PC-9 (cell line): Measurements from ENCODE around the gene NBDY. TPM values are rescaled to one million over a fixed set of nuclear protein-coding genes. Genes with fewer than 3 reads are reported as not detected.

Experiments used
- BruUV-seq: library from RNA; stranded (reverse); fragments of 400-500 nt; replicated peaks from 2 replicates; lab custom pipeline; 2021; lab: Mats Ljungman, UMichigan
- CTCF ChIA-PET: fragments of 300-600 bp; sonication (Branson Sonifier 250); formaldehyde crosslinking; loops from one replicate; lab custom pipeline; 2022; ENCODE audit warnings: antibody characterized with exemption; lab: Charles Lee
- POLR2A ChIA-PET: fragments of 300-600 bp; sonication (Branson Sonifier 250); formaldehyde crosslinking; loops from one replicate; lab custom pipeline; 2022; ENCODE audit warnings: antibody characterized with exemption; ENCODE audit not compliant: unreplicated experiment; lab: Charles Lee
- DNase-seq, 2 experiments: peaks; one replicate each; pipeline versions ENCODE4 v3.0.0 to v3.0.0-alpha.2; 2015 to 2022; ENCODE audit warnings: mixed read lengths in 1 of 2
- H2AFZ ChIP-seq: fragments of 200-600 bp; sonication (generic); 2 replicates; pipeline ENCODE4 v1.8.1; 2017; ENCODE audit warnings: antibody characterized with exemption
- H3F3A ChIP-seq: fragments of 200-600 bp; sonication (generic); 2 replicates; pipeline ENCODE4 v1.8.1; 2017; ENCODE audit warnings: antibody characterized with exemption, mild to moderate bottlenecking, low read depth; ENCODE audit not compliant: insufficient read depth
- H3K27ac ChIP-seq: fragments of 200-600 bp; sonication (generic); 2 replicates; pipeline ENCODE4 v1.6.1; 2016; ENCODE audit warnings: mixed run types
- H3K27me3 ChIP-seq: fragments of 200-600 bp; sonication (generic); 2 replicates; pipeline ENCODE4 v1.6.1; 2016; ENCODE audit warnings: low read depth, mixed run types; ENCODE audit not compliant: insufficient read depth
- H3K36me3 ChIP-seq: fragments of 200-600 bp; sonication (generic); 2 replicates; pipeline ENCODE4 v1.6.1; 2016; ENCODE audit warnings: low read depth, mixed run types
- H3K4me1 ChIP-seq: fragments of 200-600 bp; sonication (generic); replicated peaks from 2 replicates; pipeline ENCODE4 v1.6.1; 2016; ENCODE audit warnings: mixed run types; ENCODE audit not compliant: insufficient read depth
- H3K4me2 ChIP-seq: fragments of 200-600 bp; sonication (generic); 2 replicates; pipeline ENCODE4 v1.6.1; 2017; ENCODE audit warnings: mixed run types
- H3K4me3 ChIP-seq: fragments of 200-600 bp; sonication (generic); 2 replicates; pipeline ENCODE4 v1.6.1; 2016; ENCODE audit warnings: mixed run types
- H3K79me2 ChIP-seq: fragments of 200-600 bp; sonication (generic); 2 replicates; pipeline ENCODE4 v1.6.1; 2017; ENCODE audit warnings: low read depth, mixed run types
- H3K9me2 ChIP-seq: fragments of 200-600 bp; sonication (generic); 2 replicates; pipeline ENCODE4 v1.8.1; 2017; ENCODE audit warnings: mild to moderate bottlenecking; ENCODE audit not compliant: insufficient read depth
- H3K9me3 ChIP-seq: fragments of 200-600 bp; sonication (generic); 2 replicates; pipeline ENCODE4 v1.8.1; 2016; ENCODE audit warnings: low read depth; ENCODE audit not compliant: insufficient read depth
- H4K20me1 ChIP-seq: fragments of 200-600 bp; sonication (generic); 2 replicates; pipeline ENCODE4 v1.8.1; 2017; ENCODE audit not compliant: insufficient read depth
- EZH2 ChIP-seq: fragments of 200-600 bp; sonication (generic); IDR thresholded peaks from 2 replicates; pipeline ENCODE4 v1.8.0; 2017; ENCODE audit warnings: antibody characterized with exemption, low read depth
- intact Hi-C: fragments of 100-400 bp; cut with micrococcal nuclease; formaldehyde crosslinking; loops from one replicate; pipeline ENCODE4 v1.10.0; 2022; ENCODE audit not compliant: unreplicated experiment
- total RNA-seq: library from RNA; stranded (reverse); gene quantifications from 2 replicates; pipeline ENCODE4 v1.2.3, GENCODE V29; 2021
- TF ChIP-seq, protein P1 (sequence below): fragments of 200-600 bp; sonication (generic); conservative IDR thresholded peaks from 2 replicates; pipeline ENCODE4 v1.6.1; 2017; ENCODE audit warnings: mixed run types, antibody characterized with exemption, mild to moderate bottlenecking, moderate library complexity

The NBDY gene
- total RNA-seq, 1 experiment from 2014 or later: 76.6 TPM

DNA sequence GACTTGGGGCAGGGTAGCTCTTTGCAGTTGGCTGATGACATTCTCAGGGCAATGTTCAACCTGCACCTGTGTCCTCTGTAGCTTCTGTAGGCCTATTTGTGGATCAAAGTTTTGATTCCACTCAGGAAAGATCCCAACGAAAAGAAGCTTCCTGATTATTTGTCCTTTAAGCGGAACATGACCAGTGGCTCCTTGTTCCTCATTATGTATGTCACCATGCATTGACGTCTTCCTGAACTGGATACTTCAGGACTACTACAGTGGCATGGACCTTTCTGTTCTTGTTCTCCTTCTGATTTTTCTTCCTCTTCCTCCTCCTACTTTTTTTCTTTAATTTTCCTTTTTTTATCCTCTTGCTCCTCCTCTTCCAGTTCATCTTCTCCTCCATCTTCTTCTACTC lies 62.4 kb downstream of the NBDY start:
- H3K4me3 ChIP-seq: no peak overlapping the region
- H3K9me2 ChIP-seq: no peaks in the 10 kb centered on the region
- H3K4me2 ChIP-seq: no peak overlapping the region
- no peak for DNase-seq
- POLR2A ChIA-PET: no interaction called here
- no peaks in the 10 kb centered on the region for H4K20me1 ChIP-seq
- no peaks in the 10 kb centered on the region for H3K27me3 ChIP-seq
- intact Hi-C loops: no loop called here
- no TSS peak for BruUV-seq
- H3K27ac ChIP-seq: no peak overlapping the region
- no peaks in the 10 kb centered on the region for H3K79me2 ChIP-seq
- H3F3A ChIP-seq: no peaks in the 10 kb centered on the region
- no peak for TF ChIP-seq EZH2
- TF ChIP-seq, protein P1, sequence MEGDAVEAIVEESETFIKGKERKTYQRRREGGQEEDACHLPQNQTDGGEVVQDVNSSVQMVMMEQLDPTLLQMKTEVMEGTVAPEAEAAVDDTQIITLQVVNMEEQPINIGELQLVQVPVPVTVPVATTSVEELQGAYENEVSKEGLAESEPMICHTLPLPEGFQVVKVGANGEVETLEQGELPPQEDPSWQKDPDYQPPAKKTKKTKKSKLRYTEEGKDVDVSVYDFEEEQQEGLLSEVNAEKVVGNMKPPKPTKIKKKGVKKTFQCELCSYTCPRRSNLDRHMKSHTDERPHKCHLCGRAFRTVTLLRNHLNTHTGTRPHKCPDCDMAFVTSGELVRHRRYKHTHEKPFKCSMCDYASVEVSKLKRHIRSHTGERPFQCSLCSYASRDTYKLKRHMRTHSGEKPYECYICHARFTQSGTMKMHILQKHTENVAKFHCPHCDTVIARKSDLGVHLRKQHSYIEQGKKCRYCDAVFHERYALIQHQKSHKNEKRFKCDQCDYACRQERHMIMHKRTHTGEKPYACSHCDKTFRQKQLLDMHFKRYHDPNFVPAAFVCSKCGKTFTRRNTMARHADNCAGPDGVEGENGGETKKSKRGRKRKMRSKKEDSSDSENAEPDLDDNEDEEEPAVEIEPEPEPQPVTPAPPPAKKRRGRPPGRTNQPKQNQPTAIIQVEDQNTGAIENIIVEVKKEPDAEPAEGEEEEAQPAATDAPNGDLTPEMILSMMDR: no peak
- H2AFZ ChIP-seq: no peak overlapping the region
- no peaks in the 10 kb centered on the region for H3K36me3 ChIP-seq
- CTCF ChIA-PET: no interaction called here
- H3K9me3 ChIP-seq: no peaks in the 10 kb centered on the region
- no peaks in the 10 kb centered on the region for H3K4me1 ChIP-seq

DNA sequence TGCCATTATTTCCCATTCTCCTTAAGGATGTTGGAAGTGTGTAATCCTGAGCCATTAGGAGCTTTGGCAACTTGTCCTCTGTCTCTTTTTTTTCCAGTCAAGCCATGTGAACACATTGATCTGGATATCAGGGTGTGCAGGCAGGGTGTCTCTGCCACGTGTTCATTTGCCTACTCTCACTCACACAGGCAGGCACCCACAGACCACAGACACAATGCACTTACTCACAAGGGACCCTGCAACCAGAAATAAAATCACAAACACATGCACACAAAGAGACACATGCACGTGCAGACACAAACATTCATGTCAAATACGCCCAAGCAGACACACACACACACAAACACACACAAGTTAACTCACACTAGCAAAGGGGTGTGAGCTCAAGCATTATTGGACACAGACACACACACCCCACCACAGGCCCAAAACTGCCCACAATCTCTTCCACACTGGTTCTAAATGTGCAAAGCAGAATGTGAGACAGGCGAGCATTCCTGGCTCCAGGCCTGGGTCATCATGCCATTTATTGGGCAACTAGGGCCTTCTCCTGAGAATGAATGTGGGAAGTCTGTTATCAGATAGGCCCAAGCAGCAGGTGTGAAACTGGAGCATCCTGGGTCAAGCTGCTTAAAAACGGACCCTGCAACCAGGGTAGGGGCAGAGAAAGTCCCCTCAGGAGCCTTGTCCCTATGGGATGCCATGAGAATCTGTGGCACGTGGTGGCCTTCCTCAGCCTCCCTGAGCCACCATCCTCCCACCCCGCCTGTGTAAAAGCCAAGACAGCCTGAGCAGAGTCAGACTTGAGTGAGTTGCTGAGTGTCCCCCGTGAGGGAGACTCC lies 63.4 kb downstream of the NBDY start:
- H3K4me3 ChIP-seq: no peak overlapping the region
- intact Hi-C loops: no loop called here
- H2AFZ ChIP-seq: no peak overlapping the region
- POLR2A ChIA-PET: no interaction called here
- H3K9me3 ChIP-seq: no peaks in the 10 kb centered on the region
- no peaks in the 10 kb centered on the region for H3F3A ChIP-seq
- H3K27me3 ChIP-seq: no peaks in the 10 kb centered on the region
- no peaks in the 10 kb centered on the region for H3K4me1 ChIP-seq
- no peak overlapping the region for H3K4me2 ChIP-seq
- no peak for DNase-seq
- no peak for TF ChIP-seq EZH2
- TF ChIP-seq, protein P1: no peak
- H3K9me2 ChIP-seq: no peaks in the 10 kb centered on the region
- no peaks in the 10 kb centered on the region for H4K20me1 ChIP-seq
- CTCF ChIA-PET: no interaction called here
- H3K36me3 ChIP-seq: no peaks in the 10 kb centered on the region
- no peak overlapping the region for H3K27ac ChIP-seq
- BruUV-seq: no TSS peak
- H3K79me2 ChIP-seq: no peaks in the 10 kb centered on the region

DNA sequence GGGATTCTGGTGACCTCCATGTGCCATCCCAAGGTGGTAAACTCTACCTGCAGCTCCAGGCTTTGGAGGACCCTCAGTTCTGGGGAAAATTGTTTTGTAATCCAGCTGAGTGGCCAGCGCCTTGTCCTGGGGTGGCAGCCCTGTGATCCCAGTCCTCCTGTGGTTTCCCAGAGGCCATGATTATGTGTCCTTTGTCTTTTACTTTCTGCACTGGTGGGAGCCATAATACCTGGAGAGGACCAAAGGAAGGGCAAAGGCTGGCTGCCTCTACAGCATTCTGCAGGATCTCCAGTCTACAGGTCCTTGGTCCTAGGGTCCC lies 64.0 kb downstream of the NBDY start:
- H3K79me2 ChIP-seq: no peaks in the 10 kb centered on the region
- no peak overlapping the region for H3K4me2 ChIP-seq
- intact Hi-C loops: no loop called here
- H3K9me2 ChIP-seq: no peaks in the 10 kb centered on the region
- H3F3A ChIP-seq: no peaks in the 10 kb centered on the region
- no peaks in the 10 kb centered on the region for H4K20me1 ChIP-seq
- H3K36me3 ChIP-seq: no peaks in the 10 kb centered on the region
- BruUV-seq: no TSS peak
- ChIA-PET POLR2A (no interaction called here), CTCF (no interaction called here)
- no peaks in the 10 kb centered on the region for H3K27me3 ChIP-seq
- H3K9me3 ChIP-seq: no peaks in the 10 kb centered on the region
- no peak overlapping the region for H3K27ac ChIP-seq
- no peak overlapping the region for H2AFZ ChIP-seq
- TF ChIP-seq, protein P1: no peak
- no peak for TF ChIP-seq EZH2
- no peak overlapping the region for H3K4me3 ChIP-seq
- no peak for DNase-seq
- H3K4me1 ChIP-seq: no peaks in the 10 kb centered on the region
